ENCODE data around the gene GIMAP2. TPM values are rescaled to one million over a fixed set of nuclear protein-coding genes. Genes with fewer than 3 reads are reported as not detected.

Gene GIMAP2
- total RNA-seq, 6 experiments from 2014 or later, result not detected

DNA sequence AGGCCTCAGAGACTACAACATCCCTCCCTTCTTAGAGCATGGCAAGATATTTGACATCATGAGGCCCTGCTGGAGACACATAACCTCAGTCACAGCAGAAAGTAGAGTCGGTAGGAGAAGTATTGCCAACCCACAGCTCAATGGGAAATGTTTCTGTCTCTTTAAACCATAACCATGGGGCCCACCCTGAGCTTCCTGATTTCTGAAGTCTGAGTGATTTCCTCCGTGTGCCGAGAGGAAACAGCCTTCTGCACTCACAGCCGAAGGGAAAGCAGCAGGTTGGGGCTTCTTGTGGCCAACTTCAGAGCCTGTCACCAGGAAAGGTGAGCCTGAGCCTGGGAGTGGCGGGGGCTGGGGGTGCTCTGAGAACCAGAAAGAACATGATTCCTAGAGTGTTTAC lies 30.9 kb downstream of the GIMAP2 start, which contains the start of gene GIMAP1:
Gene GIMAP1, plus strand, starts transcription at position 246 of the 400 bp plus-strand sequence. CDS start 2,435 bp downstream, outside the sequence.
- DNase-seq, result no peak
- H3K4me1 Mint-ChIP-seq (ENCODE audit: low read depth), result no peaks in the 10 kb centered on the region
- no peak within 1 kb of the TSS for H3K27ac Mint-ChIP-seq
- no peak within 1 kb of the TSS for H3K4me3 Mint-ChIP-seq
- TF ChIP-seq, protein P1, sequence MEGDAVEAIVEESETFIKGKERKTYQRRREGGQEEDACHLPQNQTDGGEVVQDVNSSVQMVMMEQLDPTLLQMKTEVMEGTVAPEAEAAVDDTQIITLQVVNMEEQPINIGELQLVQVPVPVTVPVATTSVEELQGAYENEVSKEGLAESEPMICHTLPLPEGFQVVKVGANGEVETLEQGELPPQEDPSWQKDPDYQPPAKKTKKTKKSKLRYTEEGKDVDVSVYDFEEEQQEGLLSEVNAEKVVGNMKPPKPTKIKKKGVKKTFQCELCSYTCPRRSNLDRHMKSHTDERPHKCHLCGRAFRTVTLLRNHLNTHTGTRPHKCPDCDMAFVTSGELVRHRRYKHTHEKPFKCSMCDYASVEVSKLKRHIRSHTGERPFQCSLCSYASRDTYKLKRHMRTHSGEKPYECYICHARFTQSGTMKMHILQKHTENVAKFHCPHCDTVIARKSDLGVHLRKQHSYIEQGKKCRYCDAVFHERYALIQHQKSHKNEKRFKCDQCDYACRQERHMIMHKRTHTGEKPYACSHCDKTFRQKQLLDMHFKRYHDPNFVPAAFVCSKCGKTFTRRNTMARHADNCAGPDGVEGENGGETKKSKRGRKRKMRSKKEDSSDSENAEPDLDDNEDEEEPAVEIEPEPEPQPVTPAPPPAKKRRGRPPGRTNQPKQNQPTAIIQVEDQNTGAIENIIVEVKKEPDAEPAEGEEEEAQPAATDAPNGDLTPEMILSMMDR (IDR thresholded peaks at IDR 0.05), result no peak
- H3K27me3 Mint-ChIP-seq (ENCODE audit: insufficient read depth), result no peaks in the 10 kb centered on the region
- no peaks in the 10 kb centered on the region for H3K36me3 Mint-ChIP-seq (ENCODE audit: low read depth)
- H3K9me3 Mint-ChIP-seq, result peaks cover 44% of the 10 kb centered on the region

GRCh38 chr7:150716939-150717338 lies 31.4 kb downstream of the GIMAP2 start:
- no peak overlapping the region for H3K27ac Mint-ChIP-seq
- no peaks in the 10 kb centered on the region for H3K36me3 Mint-ChIP-seq (ENCODE audit: low read depth)
- H3K9me3 Mint-ChIP-seq, result peaks cover 44% of the 10 kb centered on the region
- TF ChIP-seq, protein P1 (IDR thresholded peaks at IDR 0.05), result no peak
- no peak overlapping the region for H3K4me3 Mint-ChIP-seq
- H3K27me3 Mint-ChIP-seq (ENCODE audit: insufficient read depth), result no peaks in the 10 kb centered on the region
- H3K4me1 Mint-ChIP-seq (ENCODE audit: low read depth), result no peaks in the 10 kb centered on the region
- DNase-seq, result no peak

DNA sequence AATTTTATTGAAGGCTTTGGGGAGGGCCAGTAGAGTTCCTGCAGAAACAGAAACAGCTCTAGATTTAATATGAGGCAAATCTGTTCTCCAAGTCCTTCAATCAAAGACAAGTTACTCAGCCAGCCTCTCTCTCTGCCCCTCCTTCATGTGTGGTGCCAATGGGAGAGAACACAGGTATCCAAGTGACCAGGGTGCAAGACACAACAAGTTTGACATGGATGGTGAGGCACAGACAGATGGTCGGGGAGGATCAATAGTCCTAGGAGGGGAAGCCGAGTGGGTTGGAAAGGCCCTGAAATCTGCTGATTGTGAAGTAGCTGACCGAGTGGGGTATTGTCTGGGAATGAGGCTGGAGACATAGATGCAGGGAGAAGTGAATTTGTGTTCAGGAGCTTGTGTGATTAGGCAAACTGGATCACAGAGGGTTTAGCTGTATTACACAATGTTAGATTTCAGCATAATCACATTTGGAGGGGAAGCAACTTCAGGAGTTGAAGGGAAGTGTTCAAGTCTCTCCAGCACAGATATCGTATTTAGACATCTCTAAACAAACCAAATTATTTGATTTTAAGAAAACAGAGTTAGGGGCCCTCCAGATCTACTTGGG lies 32.4 kb downstream of the GIMAP2 start:
- H3K9me3 Mint-ChIP-seq, result peaks cover 40% of the 10 kb centered on the region
- H3K27ac Mint-ChIP-seq, result no peak overlapping the region
- DNase-seq, result no peak
- H3K4me1 Mint-ChIP-seq (ENCODE audit: low read depth), result no peaks in the 10 kb centered on the region
- no peaks in the 10 kb centered on the region for H3K36me3 Mint-ChIP-seq (ENCODE audit: low read depth)
- no peaks in the 10 kb centered on the region for H3K27me3 Mint-ChIP-seq (ENCODE audit: insufficient read depth)
- no peak overlapping the region for H3K4me3 Mint-ChIP-seq
- TF ChIP-seq, protein P1 (IDR thresholded peaks at IDR 0.05), result no peak

GRCh38 chr7:150719436-150719835 lies 33.9 kb downstream of the GIMAP2 start:
- H3K27ac Mint-ChIP-seq, result no peak overlapping the region
- peaks cover 45% of the 10 kb centered on the region for H3K9me3 Mint-ChIP-seq
- H3K27me3 Mint-ChIP-seq (ENCODE audit: insufficient read depth), result no peaks in the 10 kb centered on the region
- TF ChIP-seq, protein P1 (IDR thresholded peaks at IDR 0.05), result no peak
- no peak overlapping the region for H3K4me3 Mint-ChIP-seq
- no peaks in the 10 kb centered on the region for H3K4me1 Mint-ChIP-seq (ENCODE audit: low read depth)
- H3K36me3 Mint-ChIP-seq (ENCODE audit: low read depth), result no peaks in the 10 kb centered on the region
- DNase-seq, result no peak

- no peaks in the 10 kb centered on the region for H3K27me3 Mint-ChIP-seq (ENCODE audit: insufficient read depth)
- TF ChIP-seq, protein P1 (IDR thresholded peaks at IDR 0.05), result no peak
- no peak overlapping the region for H3K27ac Mint-ChIP-seq
Measured at GRCh38 chr7:150719960-150720891, 34.7 kb downstream of the GIMAP2 start.

More at GRCh38 chr7:150719960-150720891, 34.7 kb downstream of the GIMAP2 start:
- peaks cover 47% of the 10 kb centered on the region for H3K9me3 Mint-ChIP-seq
- no peak overlapping the region for H3K4me3 Mint-ChIP-seq
- DNase-seq, result no peak
- no peaks in the 10 kb centered on the region for H3K36me3 Mint-ChIP-seq (ENCODE audit: low read depth)
- H3K4me1 Mint-ChIP-seq (ENCODE audit: low read depth), result no peaks in the 10 kb centered on the region

All from HFFc6 (cell line).